Left ventricle myocardium superior (tissue), 1 donor: ENCODE data around the gene GYPB. TPM values are rescaled to one million over a fixed set of nuclear protein-coding genes. Genes with fewer than 3 reads are reported as not detected.
"Not testable (repeated sequence)": the region's sequence is repeated elsewhere in the genome, so short reads cannot be mapped to it uniquely, and the experiment has no call there.

Experiments used
- ATAC-seq: fragments of 200-7000 bp; cut with Tn5 transposase; one replicate; pipeline ENCODE4 v1.9.1; 2020; ENCODE audit warnings: mild to moderate bottlenecking, moderate library complexity
- DNase-seq: peaks from one replicate; pipeline ENCODE4 v3.0.0-alpha.2; 2020
- intact Hi-C: fragments of 100-400 bp; cut with micrococcal nuclease; formaldehyde crosslinking; loops from one replicate; pipeline ENCODE4 v1.11.0; 2022
- long read RNA-seq: library from polyadenylated mRNA; unstranded; transcript quantifications from one replicate; pipeline ENCODE4 v2.0.0, GENCODE V29; 2021
- total RNA-seq: library from RNA; stranded (reverse); fragmentation: NEBNext Ultra II Directional; extraction: Animal tissue kit (Norgen Biotek cat#: 25700); gene quantifications from one replicate; pipeline ENCODE4 v1.2.1, GENCODE V29; 2021
- donor health status: DM: no; HTN: yes; CAD: no; lungs with severe emphysema.

GYPB gene
- not detected for total RNA-seq
- long read RNA-seq: 0 reads

GRCh38 chr4:144019277-144019676, at the start of gene GYPB:
GYPB (minus strand) TSS chr4:144019380; CDS start chr4:144019287, 93 bp downstream.
- DNase-seq, intact Hi-C loops, ATAC-seq: not testable (repeated sequence)

DNA sequence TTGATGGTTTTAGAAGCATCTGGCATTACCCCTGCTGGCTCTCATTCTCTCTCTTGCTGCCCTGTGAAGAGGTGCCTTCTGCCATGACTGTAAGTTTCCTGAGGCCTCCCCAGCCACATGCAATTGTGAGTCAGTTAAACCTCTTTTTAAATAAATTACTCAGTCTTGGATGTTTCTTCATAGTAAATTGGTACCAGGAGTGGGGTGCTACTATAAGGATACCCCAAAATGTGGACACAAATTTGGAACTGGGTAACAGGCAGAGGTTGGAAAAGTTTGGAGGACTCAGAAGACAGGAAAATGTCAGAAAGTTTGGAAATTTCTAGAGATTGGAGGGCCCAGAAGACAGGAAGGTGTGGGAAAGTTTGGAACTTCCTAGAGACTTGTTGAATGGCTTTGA, 42.4 kb upstream of the GYPB start:
- intact Hi-C loops, DNase-seq, ATAC-seq: not testable (repeated sequence)

- ATAC-seq, DNase-seq, intact Hi-C loops: not testable (repeated sequence)
Observed at GRCh38 chr4:144060234-144060859, 41.2 kb upstream of the GYPB start.

DNA sequence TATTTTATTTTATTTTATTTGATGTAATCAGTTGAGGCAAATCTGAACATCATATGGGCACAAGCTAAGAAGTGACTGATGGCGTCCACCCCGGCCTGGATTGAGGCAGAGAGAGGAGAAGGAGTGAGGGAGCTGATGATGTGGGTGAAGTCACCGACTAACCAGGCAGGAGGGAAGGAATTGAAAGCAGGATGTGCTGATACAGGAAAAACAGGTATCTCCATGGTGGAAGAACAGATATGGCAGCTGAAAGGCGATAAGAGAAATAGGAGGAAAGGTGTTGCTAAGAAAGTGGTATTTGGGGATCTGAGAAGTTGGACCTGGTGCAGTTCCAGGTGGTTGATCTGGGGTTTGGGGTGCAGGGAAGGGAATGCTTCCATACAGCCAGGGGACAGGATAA, 37.6 kb upstream of the GYPB start:
- intact Hi-C loops: no loop called here
- no peak for ATAC-seq

DNA sequence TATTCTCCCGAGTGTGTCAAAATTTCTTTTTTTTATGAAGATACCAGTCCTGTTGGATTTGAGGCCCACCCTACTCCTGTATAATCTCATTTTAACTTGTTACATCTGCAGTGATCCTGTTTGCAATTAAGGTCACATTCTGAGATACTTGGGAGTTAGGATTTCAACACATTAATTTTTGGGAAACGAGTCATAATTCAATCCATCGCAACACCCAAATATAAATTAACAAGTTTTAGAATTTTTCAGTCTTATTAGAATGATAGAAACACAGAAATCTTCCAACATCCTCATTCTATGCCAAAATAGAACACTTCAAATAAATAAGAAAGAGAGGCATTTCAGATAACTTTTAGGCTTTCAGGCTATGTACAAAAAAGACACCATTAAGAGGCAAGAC, 36.2 kb upstream of the GYPB start:
- intact Hi-C loops, DNase-seq, ATAC-seq: not testable (repeated sequence)

More for the DNA sequence above, 37.6 kb upstream of the GYPB start:
- DNase-seq: no peak

- DNase-seq, ATAC-seq, intact Hi-C loops: not testable (repeated sequence)
Observed at GRCh38 chr4:144051494-144051893, 32.3 kb upstream of the GYPB start.

GRCh38 chr4:144050631-144051030, 31.5 kb upstream of the GYPB start:
- ATAC-seq, intact Hi-C loops, DNase-seq: not testable (repeated sequence)

- DNase-seq, ATAC-seq, intact Hi-C loops: not testable (repeated sequence)
Observed at GRCh38 chr4:144049495-144050424, 30.6 kb upstream of the GYPB start.

- intact Hi-C loops, ATAC-seq, DNase-seq: not testable (repeated sequence)
Observed at GRCh38 chr4:144044936-144045335, 25.8 kb upstream of the GYPB start.

- intact Hi-C loops, ATAC-seq: not testable (repeated sequence)
Observed at GRCh38 chr4:144032580-144032979, 13.4 kb upstream of the GYPB start.

GRCh38 chr4:144031875-144032274, 12.7 kb upstream of the GYPB start:
- DNase-seq, intact Hi-C loops, ATAC-seq: not testable (repeated sequence)

More at GRCh38 chr4:144032580-144032979, 13.4 kb upstream of the GYPB start:
- DNase-seq: not testable (repeated sequence)

- DNase-seq, intact Hi-C loops: not testable (repeated sequence)
Observed at GRCh38 chr4:144031369-144031768, 12.2 kb upstream of the GYPB start.

GRCh38 chr4:144030708-144031107, 11.5 kb upstream of the GYPB start:
- intact Hi-C loops, DNase-seq, ATAC-seq: not testable (repeated sequence)

More at GRCh38 chr4:144031369-144031768, 12.2 kb upstream of the GYPB start:
- ATAC-seq: not testable (repeated sequence)

DNA sequence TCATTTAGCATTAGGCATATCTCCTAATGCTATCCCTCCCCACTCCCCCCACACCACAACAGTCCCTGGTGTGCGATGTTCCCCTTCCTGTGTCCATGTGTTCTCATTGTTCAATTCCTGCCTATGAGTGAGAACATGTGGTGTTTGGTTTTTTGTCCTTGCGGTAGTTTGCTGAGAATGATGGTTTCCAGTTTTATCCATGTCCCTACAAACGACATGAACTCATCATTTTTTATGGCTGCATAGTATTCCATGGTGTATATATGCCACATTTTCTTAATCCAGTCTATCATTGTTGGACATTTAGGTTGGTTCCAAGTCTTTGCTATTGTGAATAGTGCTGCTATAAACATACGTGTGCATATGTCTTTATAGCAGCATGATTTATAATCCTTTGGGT, 7.5 kb upstream of the GYPB start:
- DNase-seq, intact Hi-C loops, ATAC-seq: not testable (repeated sequence)

DNA sequence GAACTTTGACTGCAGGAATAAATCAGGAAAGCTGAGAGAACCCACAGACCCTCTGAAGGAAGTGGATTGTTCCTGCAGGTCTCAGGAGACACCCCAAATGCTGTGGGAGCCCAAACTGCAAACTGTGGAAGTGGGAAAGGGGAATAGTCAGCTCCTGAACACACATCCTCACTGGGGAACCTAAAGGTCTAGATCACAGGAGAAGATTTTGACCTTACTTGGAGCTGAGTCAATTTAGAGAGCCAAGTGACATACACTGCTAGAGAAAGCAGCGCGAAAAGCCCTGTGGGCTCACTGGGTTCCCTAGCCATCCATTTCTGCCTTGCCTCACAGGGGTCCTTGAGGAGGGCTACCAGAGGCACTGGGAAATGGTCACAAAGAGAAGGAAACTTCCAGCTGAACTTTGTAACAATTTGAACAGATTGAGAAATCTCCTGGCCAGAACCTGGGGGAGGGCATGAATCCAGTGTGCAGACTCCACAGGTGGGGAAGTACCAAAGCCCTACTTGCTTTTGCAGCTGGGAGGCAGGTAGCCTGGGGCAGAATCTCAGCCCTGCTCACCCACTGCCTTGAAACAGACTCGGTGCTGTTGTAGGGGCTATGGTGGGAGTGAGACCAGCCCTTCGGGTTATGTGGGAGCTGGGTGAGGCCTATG, 5.3 kb upstream of the GYPB start:
- ATAC-seq, intact Hi-C loops: not testable (repeated sequence)

DNA sequence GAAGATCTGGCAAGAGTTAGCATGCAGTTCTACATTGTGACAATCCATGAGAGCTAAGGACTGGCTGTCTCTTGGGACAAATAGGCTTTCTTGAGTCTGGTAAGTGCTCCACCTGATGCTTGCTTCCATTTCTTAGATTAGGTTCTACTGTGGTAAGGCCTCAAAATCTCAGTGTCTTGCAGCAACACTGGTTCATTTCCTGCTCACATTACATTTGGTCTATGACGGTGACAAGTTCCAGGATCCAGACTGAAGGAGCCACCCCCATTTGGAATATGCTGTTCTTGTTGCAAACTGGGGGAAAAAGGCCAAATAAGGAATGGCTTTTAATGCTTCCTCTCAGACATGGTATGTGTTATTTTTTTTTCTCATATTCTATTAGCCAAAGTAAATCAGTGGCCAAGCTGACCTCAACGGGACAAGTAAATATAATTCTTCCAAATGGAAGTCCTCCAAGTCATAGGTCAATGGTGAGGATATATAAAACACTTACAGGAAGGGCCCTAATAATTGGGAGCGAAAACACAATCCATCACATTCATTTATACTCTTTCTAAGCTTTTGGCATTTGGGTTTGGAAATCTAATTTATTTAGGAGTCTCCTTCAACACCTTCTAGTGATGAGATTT, 3.7 kb upstream of the GYPB start:
- ATAC-seq, DNase-seq, intact Hi-C loops: not testable (repeated sequence)

More for the DNA sequence above, 5.3 kb upstream of the GYPB start:
- not testable (repeated sequence) for DNase-seq

GRCh38 chr4:144021336-144021990, 2.3 kb upstream of the GYPB start:
- ATAC-seq: peak; percentile 40
- DNase-seq, intact Hi-C loops: not testable (repeated sequence)
